Measurements from ENCODE around the gene SCMH1. TPM values are rescaled to one million over a fixed set of nuclear protein-coding genes. Genes with fewer than 3 reads are reported as not detected.

The SCMH1 gene
- total RNA-seq, 1 experiment from 2014 or later, result 28.0 TPM

- Histone ChIP-seq H3K9me2 (ENCODE audit: insufficient read depth) (no peaks in the 10 kb centered on the region), H3K4me1 (ENCODE audit: control insufficient read depth in 1 of 2, insufficient read depth in 2 of 2, low read length in 2 of 2) (no peaks in the 10 kb centered on the region), H3K36me3 (ENCODE audit: control insufficient read depth in 1 of 2, insufficient read depth in 2 of 2, low read length in 2 of 2) (peaks cover 28 to 47% of the 10 kb centered on the region in 2 experiments; a peak in 3 of 4 replicates), H2AFZ (ENCODE audit: low read depth, low read length, poor library complexity, severe bottlenecking) (no peak overlapping the region), H3K4me3 (replicated peaks in 1 of 2; ENCODE audit: low read depth in 1 of 2, low read length in 2 of 2) (no peak overlapping the region), H3K9ac (ENCODE audit: low read length) (no peak overlapping the region), H4K20me1 (ENCODE audit: insufficient read depth) (no peaks in the 10 kb centered on the region; the same call in 1 of the 2 replicates), H3K9me3 (ENCODE audit: control insufficient read depth in 1 of 2, insufficient read depth in 1 of 2, low read depth in 1 of 2, low read length in 2 of 2) (no peaks in the 10 kb centered on the region), H3K27me3 (ENCODE audit: insufficient read depth, low read length) (no peaks in the 10 kb centered on the region), H3K79me2 (ENCODE audit: insufficient read depth, low read length) (peaks cover 10% of the 10 kb centered on the region; the same call in 1 of the 2 replicates), H3K27ac (ENCODE audit: low read depth, low read length) (no peak overlapping the region), H3K4me2 (ENCODE audit: low read length) (no peak overlapping the region)
- RAD21 ChIA-PET (ENCODE audit: low non-redundant PET in 1 of 2, low total read pairs in 2 of 2, uncharacterized antibody in 2 of 2, unreplicated experiment in 2 of 2), result no interaction called here
- intact Hi-C loops (cut with micrococcal nuclease), result no loop called here
- BruUV-seq (replicated peaks), result no TSS peak
- TF ChIP-seq ELF1 (IDR thresholded peaks at IDR 0.05; ENCODE audit: borderline replicate concordance, low read depth), result no peak
- ATAC-seq, result no peak
- POLR2A ChIA-PET, result no interaction called here
- CTCF ChIA-PET, result no interaction called here
- DNase-seq (ENCODE audit: low read depth, low spot score), result no peak
These were observed 226.1 kb downstream of the SCMH1 start for GRCh38 chr1:41015897-41016470.

- H3K9ac ChIP-seq (ENCODE audit: low read length), result no peak overlapping the region
- no peaks in the 10 kb centered on the region for H3K9me2 ChIP-seq (ENCODE audit: insufficient read depth)
- BruUV-seq (replicated peaks), result no TSS peak
- no peaks in the 10 kb centered on the region for H3K27me3 ChIP-seq (ENCODE audit: insufficient read depth, low read length)
- no peak for DNase-seq (ENCODE audit: low read depth, low spot score)
- intact Hi-C loops (cut with micrococcal nuclease), result no loop called here
- H3K36me3 ChIP-seq (ENCODE audit: control insufficient read depth in 1 of 2, insufficient read depth in 2 of 2, low read length in 2 of 2), result peaks cover 32 to 53% of the 10 kb centered on the region in 2 experiments
- H3K27ac ChIP-seq (ENCODE audit: low read depth, low read length), result no peak overlapping the region
- H3K4me1 ChIP-seq (ENCODE audit: control insufficient read depth in 1 of 2, insufficient read depth in 2 of 2, low read length in 2 of 2), result no peaks in the 10 kb centered on the region
- no peak for ATAC-seq
- H3K9me3 ChIP-seq (ENCODE audit: control insufficient read depth in 1 of 2, insufficient read depth in 1 of 2, low read depth in 1 of 2, low read length in 2 of 2), result no peaks in the 10 kb centered on the region
- ChIA-PET POLR2A (no interaction called here), RAD21 (ENCODE audit: low non-redundant PET in 1 of 2, low total read pairs in 2 of 2, uncharacterized antibody in 2 of 2, unreplicated experiment in 2 of 2) (no interaction called here), CTCF (no interaction called here)
- H3K4me2 ChIP-seq (ENCODE audit: low read length), result no peak overlapping the region
- no peak overlapping the region for H2AFZ ChIP-seq (ENCODE audit: low read depth, low read length, poor library complexity, severe bottlenecking)
- TF ChIP-seq JUND (IDR thresholded peaks at IDR 0.05), result no peak
- TF ChIP-seq, protein P1, sequence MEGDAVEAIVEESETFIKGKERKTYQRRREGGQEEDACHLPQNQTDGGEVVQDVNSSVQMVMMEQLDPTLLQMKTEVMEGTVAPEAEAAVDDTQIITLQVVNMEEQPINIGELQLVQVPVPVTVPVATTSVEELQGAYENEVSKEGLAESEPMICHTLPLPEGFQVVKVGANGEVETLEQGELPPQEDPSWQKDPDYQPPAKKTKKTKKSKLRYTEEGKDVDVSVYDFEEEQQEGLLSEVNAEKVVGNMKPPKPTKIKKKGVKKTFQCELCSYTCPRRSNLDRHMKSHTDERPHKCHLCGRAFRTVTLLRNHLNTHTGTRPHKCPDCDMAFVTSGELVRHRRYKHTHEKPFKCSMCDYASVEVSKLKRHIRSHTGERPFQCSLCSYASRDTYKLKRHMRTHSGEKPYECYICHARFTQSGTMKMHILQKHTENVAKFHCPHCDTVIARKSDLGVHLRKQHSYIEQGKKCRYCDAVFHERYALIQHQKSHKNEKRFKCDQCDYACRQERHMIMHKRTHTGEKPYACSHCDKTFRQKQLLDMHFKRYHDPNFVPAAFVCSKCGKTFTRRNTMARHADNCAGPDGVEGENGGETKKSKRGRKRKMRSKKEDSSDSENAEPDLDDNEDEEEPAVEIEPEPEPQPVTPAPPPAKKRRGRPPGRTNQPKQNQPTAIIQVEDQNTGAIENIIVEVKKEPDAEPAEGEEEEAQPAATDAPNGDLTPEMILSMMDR (IDR thresholded peaks at IDR 0.05 in 2 of 3, conservative IDR thresholded peaks at IDR 0.05 in 1 of 3; ENCODE audit: borderline replicate concordance in 1 of 3, insufficient read depth in 1 of 3, low read depth in 2 of 3, low read length in 2 of 3), result no peak
- no peak for TF ChIP-seq EZH2phosphoT487 (IDR thresholded peaks at IDR 0.05; ENCODE audit: borderline replicate concordance)
- no peak for TF ChIP-seq SP1 (IDR thresholded peaks at IDR 0.05; ENCODE audit: low read depth)
- no peak for TF ChIP-seq FOSL1 (IDR thresholded peaks at IDR 0.05; ENCODE audit: low read depth)
- no peaks in the 10 kb centered on the region; the same call in 1 of the 2 replicates for H4K20me1 ChIP-seq (ENCODE audit: insufficient read depth)
- H3K79me2 ChIP-seq (ENCODE audit: insufficient read depth, low read length), result peaks cover 10% of the 10 kb centered on the region; the same call in 1 of the 2 replicates
- no peak overlapping the region for H3K4me3 ChIP-seq (replicated peaks in 1 of 2; ENCODE audit: low read depth in 1 of 2, low read length in 2 of 2)
These were observed 226.7 kb downstream of the SCMH1 start for GRCh38 chr1:41015281-41015896.
